Stimulated activated CD8-positive, alpha-beta memory T cell treated with anti-CD3 and anti-CD28 coated beads, Interleukin-7, amount 100 ng/mL, for 48 hours (primary cell): ENCODE results near the gene FAM50B.

Source experiments
- DNase-seq, 2 donors: peaks; one replicate each; pipeline ENCODE4 v3.0.0-alpha.2; 2020; ENCODE audit warnings: low read depth in 1 of 2; ENCODE audit errors: extremely low read depth in 1 of 2

Gene FAM50B

DNA sequence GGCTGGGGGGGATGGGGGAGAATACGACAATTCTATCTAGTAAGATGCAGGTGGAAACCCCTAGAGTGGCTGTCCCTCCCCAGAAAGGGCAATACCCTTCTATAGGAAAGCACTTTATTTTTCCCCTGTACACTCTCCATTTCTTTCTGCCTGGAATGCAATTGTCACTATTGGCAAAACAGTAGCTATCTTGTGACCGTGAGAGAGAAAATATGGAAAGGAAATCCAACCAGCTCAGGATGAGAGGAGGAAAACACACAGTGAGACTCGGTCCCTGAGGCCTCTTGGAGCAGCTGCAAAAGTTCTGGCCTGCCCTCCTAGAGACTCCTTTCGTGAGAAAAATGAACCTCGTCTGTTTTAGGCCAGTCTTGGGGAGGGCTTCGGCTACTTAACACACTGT is 43.4 kb downstream of the FAM50B start:
- no peak for DNase-seq

DNA sequence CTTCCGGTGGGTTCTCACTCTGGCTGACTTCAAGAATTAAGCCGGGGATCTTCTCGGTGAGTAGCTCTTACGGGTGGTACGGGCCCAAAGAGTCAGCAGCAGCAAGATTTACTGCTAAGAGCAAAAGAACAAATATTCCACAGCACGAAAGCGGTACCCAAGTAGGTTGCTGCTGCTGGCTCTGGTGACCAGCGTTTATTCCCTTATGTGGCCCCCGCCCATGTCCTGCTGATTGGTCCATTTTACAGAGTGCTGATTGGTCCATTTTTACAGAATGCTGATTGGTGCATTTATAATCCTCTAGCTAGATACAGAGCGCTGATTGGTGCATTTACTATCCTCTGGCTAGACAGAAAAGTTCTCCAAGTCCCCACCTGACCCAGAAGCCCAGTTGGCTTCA is 44.3 kb downstream of the FAM50B start:
- no peak for DNase-seq

DNA sequence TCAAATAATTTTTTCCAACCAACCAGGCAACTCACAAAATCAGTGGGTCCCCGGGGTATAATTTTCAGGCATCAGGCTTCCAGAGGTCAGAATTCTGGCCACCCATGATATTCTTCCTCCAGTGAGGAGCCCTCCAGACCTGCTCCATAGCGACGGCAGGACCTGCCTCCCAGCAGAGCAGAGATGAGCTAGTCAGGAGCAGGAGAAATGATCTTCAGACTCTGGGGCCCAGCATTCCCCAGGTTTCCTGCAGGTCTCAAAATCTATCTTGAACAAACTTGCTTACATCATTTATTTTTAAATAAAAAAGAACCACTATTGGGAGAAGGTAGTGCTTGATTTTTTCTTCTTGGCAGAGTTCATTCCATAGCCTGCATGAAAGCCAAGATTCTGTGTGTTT is 44.7 kb downstream of the FAM50B start:
- no peak for DNase-seq

DNA sequence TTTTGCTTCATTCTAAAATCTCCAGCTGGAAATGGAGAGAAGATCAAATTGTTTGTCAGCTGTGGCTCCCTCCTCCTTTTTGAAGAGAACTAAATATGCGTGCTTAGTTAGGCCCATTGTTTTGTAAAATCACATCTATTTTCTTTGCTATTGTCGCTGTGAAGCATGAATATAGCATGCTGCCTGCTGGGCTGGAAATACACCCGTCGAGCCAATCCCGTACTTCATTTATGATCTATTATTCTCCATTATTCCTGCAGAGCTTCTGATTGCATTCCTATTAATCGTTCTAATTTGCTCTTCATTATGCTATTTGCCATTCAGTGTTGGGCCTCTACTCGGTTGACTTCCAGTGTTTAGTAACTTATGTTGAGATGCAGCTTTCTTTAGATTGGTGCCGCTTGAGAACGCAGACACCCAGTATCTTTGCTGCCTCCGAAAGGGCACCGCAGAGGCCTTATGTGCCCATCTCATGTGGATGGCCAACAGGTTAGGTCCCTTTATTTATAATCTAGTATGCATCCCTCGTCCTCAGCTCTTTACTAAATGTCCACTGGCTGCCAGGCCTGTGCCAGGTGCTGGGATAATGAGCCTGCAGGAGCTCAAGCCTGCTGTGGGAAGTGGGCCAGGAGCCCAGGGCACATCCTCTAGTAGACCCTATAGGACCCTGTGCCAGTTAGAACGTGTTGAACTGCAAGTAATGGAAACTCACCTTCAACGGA is 45.6 kb downstream of the FAM50B start:
- DNase-seq = no peak

DNA sequence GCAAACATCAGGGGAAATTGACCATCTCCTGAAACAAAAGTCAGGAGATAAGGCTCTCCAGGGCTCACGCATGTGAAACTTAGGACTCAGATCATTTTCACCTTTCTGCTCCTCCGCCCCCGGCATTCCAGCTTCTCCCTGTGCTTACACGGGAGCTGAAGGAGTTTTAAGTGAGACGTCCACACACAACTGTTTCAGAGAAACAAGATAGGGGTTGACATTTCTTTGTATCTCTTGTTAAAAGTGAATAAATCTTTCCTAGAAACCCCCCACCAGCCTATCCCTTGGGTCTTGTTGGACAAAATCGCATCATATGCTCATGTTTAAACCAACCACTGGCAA is 46.1 kb downstream of the FAM50B start:
- no peak for DNase-seq

DNA sequence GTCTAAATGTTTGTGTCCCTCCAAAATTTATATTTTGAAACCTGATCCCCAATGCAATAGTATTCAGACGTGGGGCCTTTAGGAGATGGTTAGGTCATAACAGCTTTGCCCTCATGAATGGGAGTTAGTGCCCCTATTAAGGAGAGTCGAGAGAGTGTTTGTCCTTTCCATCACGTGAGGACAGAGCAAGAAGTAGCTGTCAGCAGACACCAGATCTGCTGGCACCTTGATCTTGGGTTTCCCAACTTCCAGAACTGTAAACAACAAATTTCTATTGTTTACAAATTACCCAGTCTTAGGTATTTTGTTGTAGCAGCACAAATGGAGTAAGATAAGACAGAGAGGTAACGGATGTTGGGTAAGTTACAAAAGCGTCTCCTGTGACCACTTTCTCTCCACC is 46.6 kb downstream of the FAM50B start:
- no peak for DNase-seq

DNA sequence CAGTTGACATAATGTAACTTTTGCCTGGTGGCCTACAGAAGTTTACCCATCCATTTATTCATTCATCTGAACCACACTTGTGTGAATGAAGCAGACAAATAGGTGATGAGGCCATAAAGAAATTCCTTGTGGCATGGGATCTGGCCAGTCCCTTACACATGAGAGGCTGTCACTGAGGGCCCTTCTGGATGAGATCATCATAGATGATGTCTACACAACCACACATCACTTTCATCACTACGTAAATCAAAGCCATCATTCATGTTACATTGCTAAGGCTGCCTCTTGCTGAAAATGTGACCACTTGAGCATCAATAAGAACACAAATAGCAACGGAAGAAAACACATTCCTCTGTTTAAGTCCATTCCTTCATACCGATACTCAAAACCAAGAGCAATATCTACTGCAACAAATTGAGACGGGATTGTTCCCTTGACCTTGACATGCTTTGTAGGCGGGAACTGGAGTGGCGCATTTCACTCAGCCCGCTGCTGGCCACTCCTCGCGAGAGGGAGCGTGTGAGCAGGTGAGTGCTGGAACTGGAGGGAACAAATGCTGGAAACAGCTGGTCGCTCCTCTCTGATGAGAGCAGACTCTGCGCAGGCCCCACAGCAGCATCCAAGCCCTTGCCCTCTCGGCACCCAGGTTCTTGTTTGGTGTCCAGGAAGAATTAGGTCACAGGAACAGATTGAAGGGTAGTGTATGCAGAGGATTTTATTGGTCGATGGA is 49.3 kb downstream of the FAM50B start:
- no peak for DNase-seq

DNA sequence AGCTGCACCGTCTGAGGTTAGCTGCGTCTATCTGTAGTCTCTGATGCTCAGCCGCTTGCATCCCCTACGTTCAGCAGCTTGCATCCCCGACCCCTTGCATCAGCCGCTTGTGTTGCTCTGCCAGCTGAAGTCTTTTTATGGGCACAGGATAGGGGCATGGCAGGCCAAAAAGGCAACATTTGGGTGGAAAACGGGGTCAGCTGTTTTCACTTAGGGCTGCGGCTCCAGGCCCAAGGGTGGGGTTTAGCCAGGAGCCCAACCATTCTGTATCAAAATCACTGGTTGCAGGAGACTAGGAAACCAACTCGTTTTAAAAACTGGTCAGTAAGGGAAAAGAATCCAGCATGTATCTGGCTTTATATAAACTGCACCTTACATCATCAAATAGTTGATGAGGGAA is 49.9 kb downstream of the FAM50B start:
- no peak for DNase-seq

DNA sequence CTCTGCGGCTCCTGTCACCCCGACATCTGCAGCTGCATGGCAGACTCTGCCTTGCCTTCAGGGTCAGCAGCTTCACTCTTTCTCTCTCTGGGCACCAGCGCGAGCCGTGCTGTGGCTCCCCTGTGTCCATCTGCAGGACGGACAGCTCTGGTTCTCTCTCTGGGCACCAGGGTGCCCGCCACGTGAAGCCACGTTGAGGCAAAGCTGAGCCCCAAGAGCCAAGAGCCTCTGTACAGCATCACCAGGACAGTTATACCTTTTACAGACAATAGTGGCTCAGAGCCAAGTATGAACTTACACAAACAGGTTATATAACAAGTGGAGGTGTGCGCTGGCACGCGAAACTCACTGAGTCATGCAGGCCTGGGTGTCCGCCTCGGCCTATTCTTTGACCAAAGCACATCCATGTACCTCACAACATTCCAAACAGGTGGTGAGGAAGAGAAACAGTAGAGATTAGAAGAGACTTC is 50.8 kb downstream of the FAM50B start:
- no peak for DNase-seq
